T-helper 1 cell treated with Interleukin-12 subunit alpha and Interleukin-12 subunit beta and Interleukin-4 antibody, amounts not matched to agents 30 ng/mL and 1 ng/mL, for 36 hours (primary cell): ENCODE data around the gene VMP1. TPM values are rescaled to one million over a fixed set of nuclear protein-coding genes. Genes with fewer than 3 reads are reported as not detected.
"Not testable (repeated sequence)": the region's sequence is repeated elsewhere in the genome, so short reads cannot be mapped to it uniquely, and the experiment has no call there.

ENCODE experiments used
- intact Hi-C: fragments of 100-400 bp; cut with micrococcal nuclease; formaldehyde crosslinking; loops from one replicate; pipeline ENCODE4 v1.15.1; 2024
- total RNA-seq: library from RNA; stranded (reverse); gene quantifications from 2 replicates; pipeline ENCODE4 v1.2.3, GENCODE V29; 2022

VMP1 gene
- total RNA-seq, 1 donor from 2014 or later: 449 TPM

- intact Hi-C loops: loop anchor here (1.0 to 2.0 kb wide), 11 partner anchors 9 to 211 kb away; partner anchors contain the start of genes PTRH2, RNFT1, RPS6KB1 and VMP1
Measured at GRCh38 chr17:59753522-59754467, 46.3 kb downstream of the VMP1 start.

- intact Hi-C loops: loop anchor here (1.0 kb wide), 1 partner anchor 8 kb away; no protein-coding TSS in a partner anchor
Measured at GRCh38 chr17:59754552-59754951, 47.1 kb downstream of the VMP1 start.

- intact Hi-C loops: not testable (repeated sequence)
Measured at GRCh38 chr17:59755069-59755468, 47.6 kb downstream of the VMP1 start.

- intact Hi-C loops: no loop called here
Measured at GRCh38 chr17:59756236-59756818, 48.9 kb downstream of the VMP1 start.

- intact Hi-C loops: no loop called here
Measured at GRCh38 chr17:59757043-59757442, 49.6 kb downstream of the VMP1 start.

- intact Hi-C loops: no loop called here
Measured at GRCh38 chr17:59757470-59757869, 50.0 kb downstream of the VMP1 start.

GRCh38 chr17:59757881-59758385 is 50.5 kb downstream of the VMP1 start:
- intact Hi-C loops: no loop called here

GRCh38 chr17:59758998-59759651 is 51.7 kb downstream of the VMP1 start:
- intact Hi-C loops: not testable (repeated sequence)

GRCh38 chr17:59760160-59760559 is 52.7 kb downstream of the VMP1 start:
- intact Hi-C loops: no loop called here

- intact Hi-C loops: loop anchor here (1.0 kb wide), 4 partner anchors 7 to 76 kb away; no protein-coding TSS in a partner anchor
Measured at GRCh38 chr17:59761385-59762048, 54.1 kb downstream of the VMP1 start.

- intact Hi-C loops: loop anchor here (1.0 kb wide), 4 partner anchors 8 to 75 kb away; no protein-coding TSS in a partner anchor
Measured at GRCh38 chr17:59762049-59762823, 54.8 kb downstream of the VMP1 start.

GRCh38 chr17:59762824-59763374 is 55.4 kb downstream of the VMP1 start:
- intact Hi-C loops: loop anchor here (1.0 kb wide), 5 partner anchors 9 to 74 kb away; no protein-coding TSS in a partner anchor

GRCh38 chr17:59763861-59764260 is 56.4 kb downstream of the VMP1 start:
- intact Hi-C loops: loop anchor here (1.0 kb wide), 1 partner anchor 10 kb away; no protein-coding TSS in a partner anchor

- intact Hi-C loops: no loop called here
Measured at GRCh38 chr17:59764292-59764741, 56.9 kb downstream of the VMP1 start.

GRCh38 chr17:59765038-59765437 is 57.6 kb downstream of the VMP1 start:
- intact Hi-C loops: no loop called here

- intact Hi-C loops: no loop called here
Measured at GRCh38 chr17:59766491-59766890, 59.0 kb downstream of the VMP1 start.

GRCh38 chr17:59767176-59767575 is 59.7 kb downstream of the VMP1 start:
- intact Hi-C loops: no loop called here

GRCh38 chr17:59769887-59770286 is 62.4 kb downstream of the VMP1 start:
- intact Hi-C loops: no loop called here

GRCh38 chr17:59771093-59771492 is 63.6 kb downstream of the VMP1 start:
- intact Hi-C loops: no loop called here
